ENCODE results near the gene SCD.
"Not testable (repeated sequence)": the region's sequence is repeated elsewhere in the genome, so short reads cannot be mapped to it uniquely, and the experiment has no call there.

The SCD gene

DNA sequence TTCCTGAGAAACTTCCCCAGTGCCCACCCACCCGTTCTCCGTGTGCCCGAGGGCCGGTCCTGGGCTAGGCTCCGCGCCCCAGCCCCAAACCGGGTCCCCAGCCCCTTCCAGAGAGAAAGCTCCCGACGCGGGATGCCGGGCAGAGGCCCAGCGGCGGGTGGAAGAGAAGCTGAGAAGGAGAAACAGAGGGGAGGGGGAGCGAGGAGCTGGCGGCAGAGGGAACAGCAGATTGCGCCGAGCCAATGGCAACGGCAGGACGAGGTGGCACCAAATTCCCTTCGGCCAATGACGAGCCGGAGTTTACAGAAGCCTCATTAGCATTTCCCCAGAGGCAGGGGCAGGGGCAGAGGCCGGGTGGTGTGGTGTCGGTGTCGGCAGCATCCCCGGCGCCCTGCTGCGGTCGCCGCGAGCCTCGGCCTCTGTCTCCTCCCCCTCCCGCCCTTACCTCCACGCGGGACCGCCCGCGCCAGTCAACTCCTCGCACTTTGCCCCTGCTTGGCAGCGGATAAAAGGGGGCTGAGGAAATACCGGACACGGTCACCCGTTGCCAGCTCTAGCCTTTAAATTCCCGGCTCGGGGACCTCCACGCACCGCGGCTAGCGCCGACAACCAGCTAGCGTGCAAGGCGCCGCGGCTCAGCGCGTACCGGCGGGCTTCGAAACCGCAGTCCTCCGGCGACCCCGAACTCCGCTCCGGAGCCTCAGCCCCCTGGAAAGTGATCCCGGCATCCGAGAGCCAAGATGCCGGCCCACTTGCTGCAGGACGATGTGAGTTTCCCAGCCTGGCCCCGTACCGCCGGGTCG lies at the start of gene SCD:
Gene SCD, plus strand, starts transcription at position 469 of the 803 bp plus-strand sequence. Its CDS starts 272 bp downstream, at position 741.
- peak in 1 of 2 experiments; percentile 83 for DNase-seq

DNA sequence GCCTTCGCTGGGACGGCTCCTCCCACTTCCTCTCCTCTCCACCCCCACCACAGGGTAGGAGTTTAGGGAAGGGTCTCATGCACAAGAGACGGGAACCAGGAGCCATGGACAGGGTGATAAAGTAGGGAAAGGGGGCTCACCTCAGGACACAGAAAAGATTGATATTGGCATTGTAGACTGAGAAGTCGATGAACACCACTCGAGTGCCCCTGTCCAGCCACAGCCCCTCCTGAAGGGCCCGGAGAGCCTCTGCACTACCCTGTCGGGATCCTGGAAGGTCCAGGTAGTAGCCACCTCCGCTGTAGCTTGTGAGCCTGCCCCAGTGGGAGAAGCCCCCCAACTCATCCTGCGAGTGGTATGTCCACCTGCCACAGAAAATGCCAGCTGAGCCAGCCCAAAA lies 49.8 kb upstream of the SCD start:
- no peak for DNase-seq

DNA sequence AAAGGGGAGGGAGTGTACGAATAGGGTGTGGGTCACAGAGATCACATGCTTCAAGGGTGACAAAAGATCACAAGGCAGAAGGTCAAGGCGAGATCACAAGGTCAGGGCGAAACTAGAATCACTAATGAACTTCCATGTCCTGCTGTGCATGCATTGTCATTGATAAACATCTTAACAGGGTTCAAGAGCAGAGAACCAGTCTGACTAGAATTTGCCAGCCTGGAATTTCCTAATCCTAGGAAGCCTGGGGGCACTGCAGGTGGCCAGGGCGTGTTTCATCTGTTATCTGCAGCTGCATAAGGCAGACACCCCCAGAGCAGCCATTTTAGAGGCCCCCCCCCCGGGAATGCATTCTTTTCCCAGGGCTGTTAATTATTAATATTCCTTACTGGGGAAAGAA lies 45.9 kb upstream of the SCD start:
- DNase-seq = not testable (repeated sequence)

DNA sequence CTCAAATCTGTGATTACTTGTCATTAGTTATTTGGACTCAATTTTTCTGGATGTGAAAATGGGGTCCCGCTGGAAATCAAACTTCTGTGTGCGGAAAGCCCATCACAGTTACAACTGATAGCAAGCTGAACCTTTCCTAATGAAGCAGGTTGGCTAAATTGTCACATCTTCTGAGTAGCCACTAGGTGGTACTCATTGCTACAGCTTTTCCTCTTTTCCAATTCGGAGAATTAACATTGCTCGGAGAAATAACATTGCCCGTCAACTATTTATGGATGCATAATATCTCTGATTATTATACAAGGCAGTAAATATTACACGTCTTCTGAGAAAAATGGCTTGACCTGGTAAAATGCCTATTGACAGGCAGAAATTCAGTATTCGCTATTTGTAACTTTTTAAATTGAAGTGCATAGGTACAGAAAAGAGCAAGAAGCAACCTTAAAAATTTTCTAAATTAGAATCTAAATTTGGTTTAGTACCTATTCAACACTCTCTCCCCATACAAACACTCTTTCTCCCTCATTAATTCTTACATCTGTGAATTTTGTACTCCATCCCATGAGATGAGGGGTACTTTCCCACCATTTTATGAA lies 43.2 kb upstream of the SCD start:
- peak in 1 of 2 experiments; percentile 28 for DNase-seq

DNA sequence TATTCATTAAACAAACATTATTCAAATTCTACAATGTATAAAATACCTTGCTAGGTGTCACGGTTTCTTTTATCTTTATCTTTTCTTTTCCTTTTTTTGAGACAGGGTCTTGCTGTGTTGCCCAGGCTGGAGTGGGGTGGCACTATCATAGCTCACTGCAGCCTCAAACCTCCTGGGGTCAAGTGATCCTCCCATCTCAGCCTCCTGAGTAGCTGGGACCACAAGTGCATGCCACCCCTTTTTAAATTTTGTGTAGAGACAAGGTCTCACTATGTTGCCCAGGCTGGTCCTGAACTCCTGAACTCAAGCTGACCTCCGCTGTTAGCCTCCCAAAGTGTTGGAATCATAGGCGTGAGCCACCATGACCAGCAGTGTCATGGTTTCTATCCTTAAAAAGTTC lies 42.6 kb upstream of the SCD start:
- DNase-seq = no peak

DNA sequence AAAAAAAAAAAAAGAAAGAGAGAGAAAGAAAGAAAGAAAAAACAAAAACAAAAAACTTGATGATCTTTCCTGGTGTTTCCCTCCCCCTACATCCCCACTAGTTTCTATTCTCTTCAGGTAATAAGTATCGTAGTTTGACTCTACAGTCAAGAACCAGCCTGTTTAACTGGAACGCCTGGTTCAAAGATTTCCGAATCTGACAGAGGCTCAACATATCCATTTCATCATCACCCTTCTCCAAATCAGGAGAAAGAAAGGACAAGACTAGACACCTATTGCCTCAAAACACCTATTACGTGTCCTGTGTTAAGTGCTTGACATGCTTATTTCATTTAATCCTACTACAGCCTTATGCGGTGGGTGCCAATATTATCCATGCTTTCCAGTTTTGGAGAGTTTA lies 40.2 kb upstream of the SCD start:
- no peak for DNase-seq

DNA sequence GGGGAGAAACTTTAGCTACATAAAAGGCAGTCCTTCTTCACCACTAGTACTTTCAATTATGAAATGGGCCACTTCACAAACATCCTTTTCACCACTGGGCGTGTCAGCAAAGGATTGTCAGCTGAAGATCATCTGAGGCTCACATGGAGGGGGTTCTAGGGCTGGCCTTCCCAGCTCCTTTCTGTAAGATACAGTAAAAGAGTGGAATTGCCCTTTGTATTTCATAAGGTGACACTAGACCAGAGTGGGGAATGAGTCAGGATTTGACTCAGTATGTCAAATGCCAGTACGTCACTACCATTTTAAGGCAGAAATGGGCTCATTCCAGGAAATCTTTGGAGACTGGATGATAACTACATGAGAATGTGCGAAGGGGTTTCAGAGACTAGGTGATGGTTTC lies 39.3 kb upstream of the SCD start:
- no peak for DNase-seq

DNA sequence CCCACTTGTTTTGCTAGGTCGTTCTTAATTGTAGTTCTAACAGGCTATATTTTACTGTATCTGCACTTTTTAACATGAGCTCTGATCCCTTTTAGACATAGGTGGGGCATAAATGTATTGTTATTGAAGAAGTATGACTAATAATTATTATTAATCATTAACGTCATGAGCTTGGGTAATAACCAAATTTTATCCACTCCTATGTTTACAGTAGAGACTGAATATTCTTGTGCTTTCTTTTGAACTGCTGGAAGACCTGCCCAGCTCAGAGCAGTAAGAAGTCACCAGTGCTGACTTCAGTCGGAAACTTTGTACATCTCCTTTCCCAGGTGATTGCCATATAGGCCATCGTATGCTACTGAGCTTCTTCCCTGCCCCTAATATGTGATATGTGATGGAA lies 35.7 kb upstream of the SCD start:
- no peak for DNase-seq

DNA sequence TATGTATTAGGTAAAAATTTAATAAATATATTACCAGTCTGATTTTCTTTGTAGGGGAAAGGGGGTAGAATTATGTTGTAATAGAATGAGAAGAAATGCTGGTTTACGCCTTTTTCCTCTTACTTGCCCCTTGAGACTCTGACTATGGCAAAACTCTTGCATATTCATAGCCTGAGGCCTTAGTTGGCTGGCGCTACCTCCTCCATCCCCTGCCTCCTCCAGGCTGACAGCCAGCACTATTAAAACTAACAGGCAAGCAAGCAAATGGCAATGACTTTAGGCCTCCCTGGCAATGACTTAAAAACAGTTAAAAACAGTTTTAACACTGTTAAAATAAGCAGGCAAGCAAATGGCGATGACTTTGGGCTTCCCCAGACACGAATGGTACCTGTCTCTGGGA lies 31.4 kb upstream of the SCD start:
- no peak for DNase-seq

DNA sequence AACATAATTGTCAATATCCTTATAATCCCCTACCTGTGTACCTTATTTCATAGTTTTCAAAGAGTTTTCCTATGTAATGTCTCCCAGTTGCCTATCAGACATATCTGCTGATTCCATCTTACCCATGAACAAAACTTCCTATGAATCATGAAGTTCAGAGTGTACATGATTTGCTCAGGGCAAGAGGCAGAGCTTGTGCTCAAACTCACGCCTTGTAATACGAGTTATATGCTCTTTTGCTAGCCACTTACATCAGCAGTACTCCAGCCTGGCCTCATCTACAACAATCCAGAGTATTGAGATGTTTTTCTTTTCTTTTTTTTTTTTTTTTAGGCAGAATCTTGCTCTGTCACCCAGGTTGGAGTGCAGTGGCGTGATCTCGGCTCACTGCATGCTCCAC lies 28.8 kb upstream of the SCD start:
- DNase-seq = no peak

DNA sequence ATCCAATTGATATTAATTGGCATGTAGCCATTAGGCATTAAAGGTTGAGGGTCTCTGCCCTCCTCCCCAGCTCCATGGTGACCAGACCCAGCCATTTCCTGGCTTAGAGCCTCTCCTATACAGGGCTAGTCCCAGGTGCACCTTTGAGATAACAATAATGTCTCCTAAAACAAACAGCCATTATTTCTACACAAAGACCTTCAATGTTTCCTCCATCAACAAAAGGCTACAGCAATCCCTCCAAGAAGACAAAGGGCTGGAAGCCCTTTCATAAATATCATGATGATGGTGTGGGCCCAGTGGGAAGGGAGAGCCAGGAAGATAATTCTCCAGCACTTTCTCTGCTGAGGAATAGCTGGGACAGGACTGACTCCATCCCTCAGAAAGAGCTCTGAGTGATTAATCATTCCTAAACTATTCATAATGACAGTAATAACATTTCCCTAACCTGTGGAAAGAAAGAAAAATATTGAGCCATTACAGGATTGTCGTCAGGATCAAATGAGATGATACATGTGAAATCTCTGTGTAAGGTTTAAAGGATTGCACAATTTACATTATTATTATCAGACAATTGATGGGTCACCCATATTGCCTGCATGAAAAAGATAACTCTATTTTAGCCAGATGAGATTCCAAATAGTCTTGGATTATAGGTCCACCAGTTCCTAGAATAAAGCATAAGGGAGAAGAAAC lies 27.2 kb upstream of the SCD start:
- no peak for DNase-seq

DNA sequence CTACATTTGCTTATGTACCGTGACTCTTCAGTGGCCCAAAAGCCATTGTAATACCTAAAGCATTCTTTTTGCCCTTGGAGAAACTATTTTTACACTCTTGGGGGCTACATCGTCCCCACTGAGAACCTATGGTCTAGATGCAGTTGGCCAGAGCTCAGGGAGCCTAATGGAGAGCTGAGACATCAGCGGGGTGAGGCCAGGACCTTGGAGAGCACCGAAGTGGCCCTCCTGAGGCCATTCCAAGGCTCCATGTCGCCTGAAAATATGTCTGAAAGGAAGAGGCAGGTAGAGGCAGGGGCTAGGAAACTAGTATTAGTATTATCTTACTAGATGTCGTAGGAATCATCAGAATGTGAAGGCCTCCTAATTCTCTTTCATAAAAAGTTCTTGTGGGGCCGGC lies 21.9 kb upstream of the SCD start:
- no peak for DNase-seq

DNA sequence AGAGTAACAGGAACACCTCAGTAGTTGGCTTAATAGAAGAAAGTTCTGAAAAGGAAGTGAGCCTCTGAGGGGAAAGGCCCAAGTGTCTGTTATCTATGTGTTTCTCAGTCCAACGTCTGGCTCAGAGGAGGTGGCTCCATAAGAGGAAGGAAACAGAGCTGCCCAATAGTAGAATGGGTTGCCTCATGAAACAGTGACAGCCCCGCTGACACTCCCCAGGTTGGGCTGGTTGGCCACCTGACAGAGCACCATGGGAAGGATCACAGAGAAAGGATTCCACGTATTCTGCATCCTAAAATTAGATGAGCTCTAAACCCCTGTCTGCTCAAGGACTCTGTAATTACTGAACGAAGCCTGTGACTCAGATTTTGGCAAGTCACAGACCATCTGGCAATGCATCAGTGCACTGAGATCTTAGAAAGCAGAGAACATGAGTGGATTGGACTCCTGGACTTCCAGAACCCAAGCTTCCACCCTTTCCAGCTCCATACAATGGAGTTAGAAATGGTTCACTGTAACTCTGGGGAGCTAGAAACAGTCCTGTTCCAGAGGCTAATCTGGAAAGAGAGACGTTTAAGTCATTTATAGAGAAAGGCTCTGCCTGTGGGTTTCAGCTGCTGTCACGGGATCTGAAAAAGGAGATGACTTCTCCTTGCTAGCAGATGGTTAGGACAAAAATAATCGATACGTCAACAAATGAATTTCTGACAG lies 19.9 kb upstream of the SCD start:
- DNase-seq = no peak

DNA sequence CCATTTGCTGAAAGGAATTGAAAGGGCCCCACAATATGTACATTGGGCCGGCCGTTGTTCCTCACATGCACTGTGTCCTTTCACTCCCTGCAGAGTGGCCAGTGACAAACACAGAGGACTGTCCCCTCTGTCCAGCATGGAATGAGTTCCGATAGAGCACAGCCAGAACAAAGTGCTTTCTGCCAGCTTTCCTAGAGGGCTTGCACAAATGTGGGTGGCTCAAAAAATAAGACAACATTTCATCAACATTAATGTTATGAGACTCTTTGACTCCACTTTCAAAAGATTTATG lies 19.4 kb upstream of the SCD start:
- no peak for DNase-seq

DNA sequence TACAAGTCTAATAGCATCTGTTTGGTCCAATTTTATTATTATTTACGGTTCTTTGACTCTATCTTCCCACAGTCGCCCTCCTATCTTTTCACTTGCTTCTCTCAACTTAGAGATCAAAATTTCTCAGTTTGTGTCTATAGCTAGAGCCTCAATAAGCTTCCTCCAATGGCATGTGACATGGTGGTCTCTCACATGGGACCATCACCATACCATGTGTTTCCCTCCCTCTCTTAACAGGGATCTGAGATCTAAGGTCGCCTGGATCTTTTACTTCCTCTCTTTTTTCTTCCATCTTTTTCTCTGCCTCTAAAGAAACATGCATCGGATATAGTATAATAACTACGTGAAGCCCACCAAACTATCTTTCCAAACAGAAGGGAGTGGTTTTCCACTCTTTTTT lies 18.8 kb upstream of the SCD start:
- no peak for DNase-seq

DNA sequence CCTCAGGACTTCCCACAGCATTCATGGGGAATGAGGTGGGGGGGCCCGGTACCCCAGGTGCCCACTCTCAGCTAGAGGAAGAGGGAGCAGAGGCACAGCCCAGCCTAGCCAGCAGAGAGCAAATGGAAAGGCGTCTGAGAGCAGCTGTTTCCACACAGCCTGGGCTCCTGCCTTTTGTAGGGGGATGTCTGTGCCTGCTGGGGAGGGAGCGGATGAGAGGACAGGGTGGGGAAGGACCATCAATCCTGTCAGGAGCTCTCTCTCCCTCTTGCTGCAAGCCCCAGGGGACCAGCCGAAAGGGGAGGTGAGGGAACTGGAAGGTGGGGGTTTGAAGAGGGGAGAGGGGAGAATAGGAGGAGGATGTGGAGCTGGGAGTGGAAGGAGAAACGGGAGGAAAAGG lies 17.0 kb upstream of the SCD start, which contains the start of gene PKD2L1:
Gene PKD2L1, minus strand, starts transcription at position 150 of the 400 bp plus-strand sequence. Its CDS starts 125 bp downstream, at position 25.
- DNase-seq = no peak

DNA sequence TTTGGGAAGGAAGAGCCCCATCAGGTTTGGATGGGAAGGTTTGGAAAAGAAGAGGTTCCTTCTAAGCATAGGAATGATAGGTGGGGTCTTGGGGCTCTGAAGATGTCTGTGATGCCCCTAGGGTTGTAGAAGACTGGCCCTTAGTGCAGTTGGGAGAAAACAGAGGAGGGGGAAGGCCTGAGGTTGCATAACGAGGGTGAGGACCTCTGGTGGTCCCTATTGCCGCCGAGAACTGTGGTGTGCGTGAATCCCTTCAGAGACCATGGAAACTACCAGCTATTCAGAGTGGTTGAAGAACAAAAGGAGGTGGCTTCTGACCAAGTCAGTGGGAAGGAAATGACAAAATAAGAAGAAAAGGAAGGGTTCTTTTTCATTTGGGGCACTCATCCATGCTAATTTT lies 13.9 kb upstream of the SCD start:
- no peak for DNase-seq

DNA sequence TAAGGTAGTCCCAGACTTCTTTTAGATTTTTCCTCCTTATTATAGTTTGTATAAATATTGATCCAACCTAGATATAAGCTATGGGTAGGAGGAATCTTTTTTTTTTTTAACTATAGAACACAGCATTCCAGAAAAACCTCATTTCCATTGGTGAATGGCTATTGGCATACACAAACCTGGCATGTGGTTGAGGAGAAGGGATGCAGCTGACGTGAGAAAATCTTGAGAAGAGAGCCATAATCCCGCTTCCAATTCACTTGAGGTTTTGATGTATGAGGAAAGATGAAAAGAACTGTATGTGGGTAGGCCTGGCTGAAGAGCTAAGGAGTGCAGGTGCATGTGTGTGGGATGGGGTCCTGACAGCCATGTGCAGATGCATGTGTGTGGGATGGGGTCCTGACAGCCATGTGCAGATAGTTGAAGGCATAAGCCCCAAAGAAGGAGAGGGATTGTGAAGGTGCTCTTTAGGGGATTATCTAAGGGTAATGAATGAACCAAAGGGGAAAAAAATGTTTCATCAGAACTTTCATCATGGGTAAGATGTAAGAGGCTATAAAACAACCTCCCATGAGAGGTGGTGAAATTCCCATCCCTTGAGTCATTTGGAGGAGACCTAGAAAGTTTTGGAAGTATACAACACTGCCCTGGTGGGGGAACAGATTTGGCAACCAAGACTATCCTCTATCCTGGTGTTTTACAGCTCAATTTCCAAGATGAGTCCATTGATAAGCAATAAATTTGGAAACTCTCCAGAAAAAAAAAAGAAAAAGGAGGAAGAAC lies 13.2 kb upstream of the SCD start:
- no peak for DNase-seq

DNA sequence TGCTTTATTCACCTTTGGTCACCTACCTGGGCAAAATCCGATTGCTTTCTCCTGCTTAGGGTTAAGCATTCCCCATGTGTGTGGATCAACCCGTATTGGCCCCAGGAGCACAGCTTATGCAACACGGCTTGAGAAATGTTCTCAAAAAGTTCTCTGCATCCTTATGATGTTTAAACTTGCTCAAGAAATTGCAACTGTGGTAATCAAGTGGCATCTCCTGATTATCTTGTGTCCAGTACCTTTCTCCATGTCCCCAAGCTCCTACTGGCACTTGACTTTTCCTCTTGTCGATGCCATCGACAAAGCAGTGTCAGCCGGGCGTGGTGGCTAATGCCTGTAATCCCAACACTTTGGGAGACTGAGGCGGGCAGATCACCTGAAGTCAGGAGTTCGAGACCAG lies 12.3 kb upstream of the SCD start:
- DNase-seq = no peak

DNA sequence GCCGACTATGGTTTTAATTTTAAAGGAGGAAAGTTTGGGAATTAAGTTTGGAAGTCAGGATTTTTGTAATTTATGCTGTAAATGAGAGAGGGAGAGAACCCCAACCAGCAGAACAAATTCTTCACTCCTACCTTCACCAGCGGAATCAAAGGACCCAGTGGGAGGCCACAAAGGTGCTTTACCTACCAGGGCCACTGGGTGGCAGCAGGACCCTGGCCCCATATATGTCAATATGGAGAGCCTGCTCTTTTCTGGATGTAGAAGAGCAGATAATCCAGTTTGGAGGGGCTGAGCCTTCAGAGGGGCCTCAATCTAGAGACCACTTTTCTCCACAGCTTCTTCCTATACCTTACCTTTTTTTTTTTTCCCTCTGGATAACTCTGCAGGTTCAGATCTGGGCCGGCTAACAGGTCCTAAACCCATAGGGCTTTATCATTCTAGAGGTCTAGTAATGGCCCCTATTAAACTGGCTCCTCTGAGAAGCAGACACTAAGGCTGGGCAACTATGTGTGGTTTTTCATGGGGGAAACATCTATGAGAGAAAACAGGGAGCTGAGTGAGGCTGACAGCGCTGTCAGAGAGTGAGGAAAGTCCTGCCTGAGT lies 8.5 kb upstream of the SCD start:
- peak in 1 of 2 experiments; percentile 49 for DNase-seq

DNA sequence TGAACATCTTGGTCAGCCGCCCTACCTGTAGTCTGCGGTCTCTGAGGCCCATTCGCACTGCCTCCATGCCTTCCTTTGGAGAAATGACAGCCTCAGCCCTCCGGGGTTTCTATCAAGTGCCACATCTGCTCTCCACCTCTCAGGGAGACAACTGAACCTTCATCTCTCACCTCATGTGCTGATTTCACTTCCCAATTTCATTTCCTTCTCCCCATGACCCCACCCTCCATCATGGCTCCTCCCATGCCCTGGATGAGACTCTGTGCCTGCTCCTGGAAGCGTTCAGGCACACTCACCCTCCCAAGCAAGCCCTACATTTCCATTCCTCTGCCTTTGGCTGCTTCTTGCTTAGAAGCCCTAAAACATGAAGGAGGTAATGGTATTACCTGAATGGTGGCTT lies 7.8 kb upstream of the SCD start:
- no peak for DNase-seq

All from SW 1271 (cell line).